ENCODE data around the gene SNX11. TPM values are rescaled to one million over a fixed set of nuclear protein-coding genes. Genes with fewer than 3 reads are reported as not detected.
"Not testable (repeated sequence)": the region's sequence is repeated elsewhere in the genome, so short reads cannot be mapped to it uniquely, and the experiment has no call there.

The SNX11 gene
- total RNA-seq, 4 donors from 2014 or later = 10.1 to 19.1 (median 18.4) TPM

GRCh38 chr17:48074322-48075081 lies 33.1 kb upstream of the SNX11 start:
- TF ChIP-seq, protein P1, sequence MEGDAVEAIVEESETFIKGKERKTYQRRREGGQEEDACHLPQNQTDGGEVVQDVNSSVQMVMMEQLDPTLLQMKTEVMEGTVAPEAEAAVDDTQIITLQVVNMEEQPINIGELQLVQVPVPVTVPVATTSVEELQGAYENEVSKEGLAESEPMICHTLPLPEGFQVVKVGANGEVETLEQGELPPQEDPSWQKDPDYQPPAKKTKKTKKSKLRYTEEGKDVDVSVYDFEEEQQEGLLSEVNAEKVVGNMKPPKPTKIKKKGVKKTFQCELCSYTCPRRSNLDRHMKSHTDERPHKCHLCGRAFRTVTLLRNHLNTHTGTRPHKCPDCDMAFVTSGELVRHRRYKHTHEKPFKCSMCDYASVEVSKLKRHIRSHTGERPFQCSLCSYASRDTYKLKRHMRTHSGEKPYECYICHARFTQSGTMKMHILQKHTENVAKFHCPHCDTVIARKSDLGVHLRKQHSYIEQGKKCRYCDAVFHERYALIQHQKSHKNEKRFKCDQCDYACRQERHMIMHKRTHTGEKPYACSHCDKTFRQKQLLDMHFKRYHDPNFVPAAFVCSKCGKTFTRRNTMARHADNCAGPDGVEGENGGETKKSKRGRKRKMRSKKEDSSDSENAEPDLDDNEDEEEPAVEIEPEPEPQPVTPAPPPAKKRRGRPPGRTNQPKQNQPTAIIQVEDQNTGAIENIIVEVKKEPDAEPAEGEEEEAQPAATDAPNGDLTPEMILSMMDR (IDR thresholded peaks at IDR 0.05) = peak in 1 of 3 donors; percentile 44
- ATAC-seq (ENCODE audit: low FRiP score) (peak; percentile 75), DNase-seq (ENCODE audit: low spot score) (peak; percentile 93)

- DNase-seq (ENCODE audit: low spot score); ATAC-seq (ENCODE audit: low FRiP score): not testable (repeated sequence)
Measured at GRCh38 chr17:48077152-48077551, 30.4 kb upstream of the SNX11 start.

GRCh38 chr17:48081858-48082257 lies 25.7 kb upstream of the SNX11 start:
- DNase-seq (ENCODE audit: low spot score) = no peak
- TF ChIP-seq, protein P1 (IDR thresholded peaks at IDR 0.05) = no peak

GRCh38 chr17:48084932-48085331 lies 22.6 kb upstream of the SNX11 start:
- ATAC-seq (ENCODE audit: low FRiP score) (no peak), DNase-seq (ENCODE audit: low spot score) (no peak)
- TF ChIP-seq, protein P1 (IDR thresholded peaks at IDR 0.05) = no peak

More at GRCh38 chr17:48081858-48082257, 25.7 kb upstream of the SNX11 start:
- no peak for ATAC-seq (ENCODE audit: low FRiP score)

- DNase-seq (ENCODE audit: low spot score) = no peak
- ATAC-seq (ENCODE audit: low FRiP score) = no peak
- TF ChIP-seq, protein P1 (IDR thresholded peaks at IDR 0.05) = no peak
Measured at GRCh38 chr17:48093341-48094045, 14.1 kb upstream of the SNX11 start.

DNA sequence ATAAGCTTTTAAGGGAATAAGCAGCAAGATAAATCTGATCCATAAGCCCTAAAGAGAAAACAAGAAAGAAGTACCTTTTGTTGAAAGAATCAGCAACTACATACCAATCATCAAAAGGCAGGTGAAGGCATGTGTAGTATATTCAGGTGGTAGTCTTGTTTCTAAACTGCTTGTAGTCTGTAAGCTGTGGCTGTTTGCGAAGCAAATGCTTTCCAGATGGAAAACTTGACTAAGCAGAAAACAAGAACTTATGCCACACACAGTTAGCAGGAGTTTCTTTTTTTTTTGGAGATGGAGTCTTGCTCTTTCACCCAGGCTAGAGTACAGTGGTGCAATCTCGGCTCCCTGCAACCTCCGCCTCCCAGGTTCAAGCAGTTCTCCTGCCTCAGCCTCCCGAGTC lies 12.0 kb upstream of the SNX11 start:
- DNase-seq (ENCODE audit: low spot score) (no peak), ATAC-seq (ENCODE audit: low FRiP score) (no peak)
- TF ChIP-seq, protein P1 (IDR thresholded peaks at IDR 0.05) = no peak

DNA sequence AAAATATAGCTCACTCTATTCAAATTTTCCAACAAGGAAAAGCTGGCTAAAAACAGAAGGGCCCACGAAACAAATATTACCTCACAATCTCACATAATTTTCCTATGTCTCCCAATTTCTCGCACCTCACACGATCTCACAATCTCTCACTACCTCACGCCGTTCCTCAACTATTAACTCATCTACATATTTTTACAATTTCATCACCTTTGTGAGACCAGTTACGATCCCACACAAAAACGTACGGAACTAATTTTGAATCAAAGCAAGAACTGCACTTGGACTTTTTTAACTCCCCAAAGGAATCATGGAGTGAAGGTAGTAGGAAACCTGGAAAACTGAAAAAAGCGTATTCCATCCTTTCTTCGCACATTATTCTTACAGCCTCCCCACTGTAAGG lies 7.4 kb upstream of the SNX11 start:
- DNase-seq (ENCODE audit: low spot score) = no peak
- TF ChIP-seq, protein P1 (IDR thresholded peaks at IDR 0.05) = no peak
- peak; percentile 56 for ATAC-seq (ENCODE audit: low FRiP score)
